ENCODE measurements around the gene TTC34.

The TTC34 gene

GRCh38 chr1:2601721-2602303 lies 199.7 kb downstream of the TTC34 start:
- no peak overlapping the region for H3K27ac ChIP-seq
- no peak overlapping the region for H3K4me3 ChIP-seq

- H3K4me3 ChIP-seq = no peak overlapping the region
- H3K27ac ChIP-seq = no peak overlapping the region
Measured at GRCh38 chr1:2598329-2598931, 203.1 kb downstream of the TTC34 start.

- no peak overlapping the region for H3K4me3 ChIP-seq
- no peak overlapping the region for H3K27ac ChIP-seq
Measured at GRCh38 chr1:2597441-2598328, 203.8 kb downstream of the TTC34 start.

- no peak overlapping the region for H3K4me3 ChIP-seq
- no peak overlapping the region for H3K27ac ChIP-seq
Measured at GRCh38 chr1:2596530-2597333, 204.8 kb downstream of the TTC34 start.

- no peak overlapping the region for H3K27ac ChIP-seq
Measured at GRCh38 chr1:2595812-2596529, 205.5 kb downstream of the TTC34 start.

GRCh38 chr1:2595261-2595811 lies 206.2 kb downstream of the TTC34 start:
- no peak overlapping the region for H3K4me3 ChIP-seq
- no peak overlapping the region for H3K27ac ChIP-seq

More at GRCh38 chr1:2595812-2596529, 205.5 kb downstream of the TTC34 start:
- no peak overlapping the region for H3K4me3 ChIP-seq

- Histone ChIP-seq H3K4me3 (no peak overlapping the region), H3K27ac (no peak overlapping the region)
Measured at GRCh38 chr1:2594641-2595131, 206.8 kb downstream of the TTC34 start.

GRCh38 chr1:2594001-2594640 lies 207.4 kb downstream of the TTC34 start:
- Histone ChIP-seq H3K27ac (peak overlapping the region in 1 of 21 experiments; percentile 13), H3K4me3 (peak overlapping the region in 3 of 7 experiments; percentile 2 to 25 (median 2))

- no peak overlapping the region for H3K27ac ChIP-seq
- H3K4me3 ChIP-seq = peak overlapping the region in 1 of 7 experiments; percentile 2
Measured at GRCh38 chr1:2593251-2593878, 208.1 kb downstream of the TTC34 start.

GRCh38 chr1:2592672-2593071 lies 208.8 kb downstream of the TTC34 start:
- no peak overlapping the region for H3K4me3 ChIP-seq
- H3K27ac ChIP-seq = no peak overlapping the region

- H3K4me3 ChIP-seq = no peak overlapping the region
Measured at GRCh38 chr1:2591581-2592261, 209.8 kb downstream of the TTC34 start.

GRCh38 chr1:2591233-2591580 lies 210.3 kb downstream of the TTC34 start:
- H3K4me3 ChIP-seq = no peak overlapping the region
- no peak overlapping the region for H3K27ac ChIP-seq

More at GRCh38 chr1:2591581-2592261, 209.8 kb downstream of the TTC34 start:
- no peak overlapping the region for H3K27ac ChIP-seq

GRCh38 chr1:2590233-2591141 lies 211.0 kb downstream of the TTC34 start:
- H3K4me3 ChIP-seq = no peak overlapping the region
- H3K27ac ChIP-seq = no peak overlapping the region

GRCh38 chr1:2589431-2590232 lies 211.9 kb downstream of the TTC34 start:
- Histone ChIP-seq H3K27ac (no peak overlapping the region), H3K4me3 (no peak overlapping the region)

GRCh38 chr1:2588661-2589430 lies 212.6 kb downstream of the TTC34 start:
- no peak overlapping the region for H3K27ac ChIP-seq
- no peak overlapping the region for H3K4me3 ChIP-seq

All from skin epidermis (tissue), 12 donors.